ENCODE measurements around the gene SPG11. TPM values are rescaled to one million over a fixed set of nuclear protein-coding genes. Genes with fewer than 3 reads are reported as not detected.
A peak's percentile ranks its signal among the peaks of the same experiment; 100 is the strongest.
"Not testable (repeated sequence)": the region's sequence is repeated elsewhere in the genome, so short reads cannot be mapped to it uniquely, and the experiment has no call there.

SPG11 gene
- total RNA-seq, 1 donor from 2014 or later, result 52.1 TPM

GRCh38 chr15:44550256-44550655, 113.2 kb downstream of the SPG11 start:
- DNase-seq, result peak; percentile 64

- not testable (repeated sequence) for DNase-seq
Measured at GRCh38 chr15:44549152-44549551, 114.3 kb downstream of the SPG11 start.

GRCh38 chr15:44545913-44546802, 117.3 kb downstream of the SPG11 start:
- peak; percentile 41 for DNase-seq

- DNase-seq, result not testable (repeated sequence)
Measured at GRCh38 chr15:44544745-44545144, 118.7 kb downstream of the SPG11 start.

GRCh38 chr15:44542596-44542995, 120.9 kb downstream of the SPG11 start:
- no peak for DNase-seq

- DNase-seq, result peak; percentile 81
Measured at GRCh38 chr15:44541282-44541958, 122.0 kb downstream of the SPG11 start.

- no peak for DNase-seq
Measured at GRCh38 chr15:44537735-44538240, 125.7 kb downstream of the SPG11 start.

- DNase-seq, result peak; percentile 98
Measured at GRCh38 chr15:44536962-44537734, 126.3 kb downstream of the SPG11 start, which contains the start of gene EIF3J. Gene EIF3J, plus strand, starts transcription at chr15:44537147. Its CDS starts 48 bp downstream, at chr15:44537195.

GRCh38 chr15:44536302-44536961, 127.0 kb downstream of the SPG11 start:
- no peak for DNase-seq

GRCh38 chr15:44535523-44536301, 127.8 kb downstream of the SPG11 start:
- DNase-seq, result no peak

GRCh38 chr15:44535092-44535491, 128.4 kb downstream of the SPG11 start:
- DNase-seq, result no peak

GRCh38 chr15:44532689-44533088, 130.8 kb downstream of the SPG11 start:
- no peak for DNase-seq

GRCh38 chr15:44532275-44532674, 131.2 kb downstream of the SPG11 start:
- not testable (repeated sequence) for DNase-seq

- no peak for DNase-seq
Measured at GRCh38 chr15:44530653-44531052, 132.8 kb downstream of the SPG11 start.

- DNase-seq, result no peak
Measured at GRCh38 chr15:44529864-44530604, 133.4 kb downstream of the SPG11 start.

- no peak for DNase-seq
Measured at GRCh38 chr15:44527241-44527640, 136.2 kb downstream of the SPG11 start.

- no peak for DNase-seq
Measured at GRCh38 chr15:44525018-44525417, 138.4 kb downstream of the SPG11 start.

- peak; percentile 21 for DNase-seq
Measured at GRCh38 chr15:44519537-44519936, 143.9 kb downstream of the SPG11 start.

GRCh38 chr15:44516436-44516835, 147.0 kb downstream of the SPG11 start:
- DNase-seq, result no peak

Measured in dermis blood vessel endothelial cell (primary cell).